Progenitor cell of endocrine pancreas (in vitro differentiated cells): ENCODE measurements around the gene PNCK. TPM values are rescaled to one million over a fixed set of nuclear protein-coding genes. Genes with fewer than 3 reads are reported as not detected.

Source experiments
- DNase-seq: peaks from one replicate; pipeline ENCODE4 v3.0.0; 2021; ENCODE audit warnings: low spot score; ENCODE audit not compliant: unreplicated experiment
- H3K27ac Mint-ChIP-seq: 2 replicates; pipeline ENCODE4 v1.8.0; 2021; ENCODE audit warnings: mild to moderate bottlenecking, moderate library complexity, mixed read lengths
- H3K27me3 Mint-ChIP-seq: 2 replicates; pipeline ENCODE4 v1.8.0; 2021; ENCODE audit warnings: mixed read lengths
- H3K36me3 Mint-ChIP-seq: 2 replicates; pipeline ENCODE4 v1.8.0; 2022; ENCODE audit warnings: mixed read lengths; ENCODE audit not compliant: insufficient read depth
- H3K4me1 Mint-ChIP-seq: 2 replicates; pipeline ENCODE4 v1.8.0; 2021; ENCODE audit warnings: low read depth, mixed read lengths
- H3K4me3 Mint-ChIP-seq: 2 replicates; pipeline ENCODE4 v1.8.0; 2021; ENCODE audit warnings: low read depth, mild to moderate bottlenecking, moderate library complexity, mixed read lengths
- H3K9me3 Mint-ChIP-seq: 2 replicates; pipeline ENCODE4 v1.8.0; 2021; ENCODE audit warnings: low read depth, mixed read lengths
- total RNA-seq: library from RNA; stranded (reverse); gene quantifications from 2 replicates; pipeline ENCODE4 v1.2.1, GENCODE V29; 2021
- TF ChIP-seq, protein P1 (sequence below): fragments of 200-600 bp; sonication (generic); IDR thresholded peaks from one replicate; pipeline ENCODE4 v1.5.0; 2021; ENCODE audit warnings: antibody characterized with exemption, mild to moderate bottlenecking; ENCODE audit not compliant: unreplicated experiment

Gene PNCK
- total RNA-seq, 1 donor from 2014 or later = 6.1 TPM

DNA sequence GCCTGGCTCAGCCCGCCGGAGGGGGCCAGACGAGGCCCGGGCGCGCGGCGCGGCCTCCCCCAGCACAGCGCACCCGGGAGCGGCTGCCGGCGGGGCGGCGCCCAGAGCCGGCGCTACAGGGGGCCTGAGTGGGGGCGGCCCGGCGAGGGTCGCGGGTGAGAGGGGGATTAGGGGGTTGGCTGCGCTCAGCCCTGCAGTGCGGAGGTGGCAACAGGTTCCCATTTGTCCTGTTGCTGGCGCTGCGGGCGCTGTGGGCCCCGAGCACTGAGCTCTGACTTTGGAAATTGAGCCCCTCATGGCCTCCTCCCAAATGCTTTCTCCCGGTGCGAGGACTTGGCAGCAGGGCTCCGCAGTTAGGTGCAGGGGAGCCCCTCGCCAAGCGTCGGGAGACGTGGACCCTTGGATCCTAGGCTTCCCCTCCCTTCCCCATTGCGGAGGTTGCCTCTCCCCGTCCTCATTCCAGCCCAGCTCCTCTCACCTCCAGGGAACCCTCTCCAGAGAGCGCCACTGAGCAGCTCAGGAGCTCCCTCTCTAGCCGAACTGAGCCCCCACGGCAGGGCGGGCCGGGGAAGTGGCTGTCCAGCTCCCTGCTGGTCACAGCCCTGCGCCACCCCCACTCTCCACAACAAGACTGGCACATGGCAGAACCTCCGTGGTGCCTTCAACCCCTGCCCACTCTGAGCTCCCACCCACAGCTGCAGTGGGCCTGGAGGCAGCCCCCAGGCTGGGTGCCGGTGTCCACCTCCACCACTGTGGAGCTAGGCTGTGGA, 29.1 kb downstream of the PNCK start:
- Mint-ChIP-seq H3K4me1 (peaks cover 18% of the 10 kb centered on the region), H3K9me3 (no peaks in the 10 kb centered on the region), H3K27ac (peak overlapping the region; percentile 59), H3K4me3 (peak overlapping the region; percentile 46), H3K36me3 (no peaks in the 10 kb centered on the region), H3K27me3 (peaks cover 11% of the 10 kb centered on the region)
- TF ChIP-seq, protein P1, sequence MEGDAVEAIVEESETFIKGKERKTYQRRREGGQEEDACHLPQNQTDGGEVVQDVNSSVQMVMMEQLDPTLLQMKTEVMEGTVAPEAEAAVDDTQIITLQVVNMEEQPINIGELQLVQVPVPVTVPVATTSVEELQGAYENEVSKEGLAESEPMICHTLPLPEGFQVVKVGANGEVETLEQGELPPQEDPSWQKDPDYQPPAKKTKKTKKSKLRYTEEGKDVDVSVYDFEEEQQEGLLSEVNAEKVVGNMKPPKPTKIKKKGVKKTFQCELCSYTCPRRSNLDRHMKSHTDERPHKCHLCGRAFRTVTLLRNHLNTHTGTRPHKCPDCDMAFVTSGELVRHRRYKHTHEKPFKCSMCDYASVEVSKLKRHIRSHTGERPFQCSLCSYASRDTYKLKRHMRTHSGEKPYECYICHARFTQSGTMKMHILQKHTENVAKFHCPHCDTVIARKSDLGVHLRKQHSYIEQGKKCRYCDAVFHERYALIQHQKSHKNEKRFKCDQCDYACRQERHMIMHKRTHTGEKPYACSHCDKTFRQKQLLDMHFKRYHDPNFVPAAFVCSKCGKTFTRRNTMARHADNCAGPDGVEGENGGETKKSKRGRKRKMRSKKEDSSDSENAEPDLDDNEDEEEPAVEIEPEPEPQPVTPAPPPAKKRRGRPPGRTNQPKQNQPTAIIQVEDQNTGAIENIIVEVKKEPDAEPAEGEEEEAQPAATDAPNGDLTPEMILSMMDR = no peak
- no peak for DNase-seq

DNA sequence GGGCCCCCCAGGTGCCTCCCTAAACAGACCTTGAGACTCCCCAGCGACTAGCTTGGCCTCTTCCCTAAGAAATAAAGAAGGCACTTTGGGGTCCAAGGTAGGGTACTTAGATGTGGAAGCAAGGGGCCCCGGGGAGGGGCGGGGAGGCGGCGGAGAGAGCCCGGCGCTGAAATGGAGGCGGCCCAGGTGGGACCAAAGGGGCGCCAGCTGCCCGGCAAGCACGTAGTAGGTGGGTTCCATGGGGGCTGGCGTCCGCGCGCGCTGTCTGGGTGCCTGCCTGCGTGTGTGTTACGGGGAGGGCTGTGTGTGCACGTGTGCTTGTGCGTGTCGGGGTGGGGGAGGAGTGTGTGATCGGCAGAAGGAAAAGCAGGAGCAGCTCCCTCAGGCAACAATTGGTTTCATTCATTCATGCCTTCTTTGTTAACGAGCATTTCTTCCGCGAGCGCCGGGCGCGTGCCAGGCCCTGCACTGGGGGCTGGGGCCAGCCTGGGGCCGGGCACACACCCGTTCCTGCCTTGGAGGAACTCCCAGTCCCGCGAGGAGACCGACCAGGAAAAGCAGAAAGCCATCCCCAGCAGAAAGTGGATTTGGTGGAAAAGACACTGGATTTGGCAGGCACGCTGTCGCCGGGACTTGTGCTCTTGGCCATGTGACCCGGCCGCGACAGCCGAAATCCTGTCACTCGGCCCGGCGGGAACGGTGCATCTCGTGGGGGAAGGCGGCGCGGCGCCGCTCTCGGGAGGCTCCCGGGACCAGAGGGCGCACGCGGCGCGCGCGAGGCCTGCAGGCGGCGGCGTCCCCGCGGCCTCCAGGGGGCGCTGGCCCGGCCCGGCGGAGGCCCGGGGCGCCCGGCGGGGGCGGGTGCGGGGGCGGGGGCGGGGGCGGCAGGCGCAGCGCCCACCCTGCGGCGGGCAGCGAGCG, 29.9 kb downstream of the PNCK start:
- peak overlapping the region; percentile 58 for H3K4me3 Mint-ChIP-seq
- TF ChIP-seq, protein P1 = peak; percentile 23
- H3K27ac Mint-ChIP-seq = no peak overlapping the region
- H3K36me3 Mint-ChIP-seq = no peaks in the 10 kb centered on the region
- H3K9me3 Mint-ChIP-seq = no peaks in the 10 kb centered on the region
- H3K27me3 Mint-ChIP-seq = peaks cover 11% of the 10 kb centered on the region
- peaks cover 22% of the 10 kb centered on the region for H3K4me1 Mint-ChIP-seq
- DNase-seq = no peak

DNA sequence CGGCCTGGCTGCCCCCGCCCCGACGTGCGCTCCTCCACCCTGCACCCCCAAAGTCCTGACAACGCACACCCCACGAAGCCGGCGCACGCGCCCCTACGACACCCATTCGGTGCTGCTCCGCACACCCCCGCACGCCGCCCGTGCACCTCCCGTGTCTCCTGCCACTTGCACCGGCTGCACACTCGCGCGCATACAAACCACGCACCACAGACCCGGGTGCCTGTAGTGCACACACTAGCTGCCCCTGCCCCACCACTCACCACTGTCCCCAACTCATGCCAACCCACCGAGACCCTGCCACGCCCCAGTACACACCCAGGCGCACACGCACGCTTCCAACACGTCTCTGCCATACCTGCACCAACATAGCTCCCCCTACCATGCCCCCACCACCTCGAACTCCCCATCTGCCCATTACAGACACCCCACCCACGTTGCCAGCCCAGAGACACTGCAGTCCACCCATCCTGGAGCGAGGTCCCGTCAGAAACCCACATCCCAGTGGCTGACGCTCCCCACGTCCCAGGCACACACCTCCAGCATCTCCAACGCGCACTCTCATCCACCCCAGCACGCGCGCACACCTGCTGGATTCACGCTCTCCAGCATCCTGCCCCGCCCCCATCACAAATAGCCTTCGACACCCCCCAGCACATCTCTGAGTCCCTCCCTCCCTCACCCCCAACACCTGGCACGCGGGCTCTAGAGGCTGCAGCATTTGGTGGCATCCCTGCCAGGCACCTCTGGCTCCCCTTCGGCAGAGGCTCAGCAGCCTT, 30.8 kb downstream of the PNCK start:
- H3K36me3 Mint-ChIP-seq = no peaks in the 10 kb centered on the region
- peaks cover 11% of the 10 kb centered on the region for H3K27me3 Mint-ChIP-seq
- peak overlapping the region; percentile 66 for H3K4me3 Mint-ChIP-seq
- TF ChIP-seq, protein P1 = no peak
- DNase-seq = no peak
- H3K4me1 Mint-ChIP-seq = peaks cover 22% of the 10 kb centered on the region
- H3K9me3 Mint-ChIP-seq = no peaks in the 10 kb centered on the region
- no peak overlapping the region for H3K27ac Mint-ChIP-seq

DNA sequence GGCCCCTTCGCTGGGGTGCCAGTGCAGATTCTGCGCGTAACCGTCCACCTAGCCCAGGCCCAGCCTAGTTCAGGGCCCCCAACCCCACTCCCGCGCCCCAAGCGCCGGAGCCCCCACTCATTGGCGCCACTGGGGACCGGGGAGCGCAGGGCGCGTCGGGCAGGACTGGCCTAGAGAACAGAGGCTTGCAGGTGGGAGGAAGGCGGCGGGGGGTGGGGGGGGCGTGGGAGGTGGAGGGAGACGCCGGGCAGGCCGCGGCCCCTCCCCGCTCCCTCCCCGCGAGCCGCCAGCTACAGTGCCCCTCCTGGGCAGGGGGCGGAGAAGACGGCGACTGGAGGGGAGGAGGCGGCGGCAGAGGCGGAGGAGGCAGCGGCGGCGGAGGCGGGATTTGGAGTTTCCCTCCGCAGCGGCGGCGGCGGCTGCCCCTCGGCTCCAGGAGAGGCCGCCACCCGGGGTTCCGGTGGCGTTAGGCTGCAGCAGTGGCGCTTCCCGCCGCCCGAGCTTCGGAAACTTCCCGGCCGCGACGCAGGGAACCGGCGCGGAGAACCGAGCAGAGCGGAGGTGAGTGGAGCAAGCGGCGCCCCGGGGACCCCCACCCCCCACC, 31.5 kb downstream of the PNCK start:
- DNase-seq = no peak
- Mint-ChIP-seq H3K9me3 (no peaks in the 10 kb centered on the region), H3K27me3 (peaks cover 11% of the 10 kb centered on the region), H3K4me3 (no peak overlapping the region), H3K27ac (no peak overlapping the region), H3K4me1 (peaks cover 22% of the 10 kb centered on the region), H3K36me3 (no peaks in the 10 kb centered on the region)
- TF ChIP-seq, protein P1 = no peak

DNA sequence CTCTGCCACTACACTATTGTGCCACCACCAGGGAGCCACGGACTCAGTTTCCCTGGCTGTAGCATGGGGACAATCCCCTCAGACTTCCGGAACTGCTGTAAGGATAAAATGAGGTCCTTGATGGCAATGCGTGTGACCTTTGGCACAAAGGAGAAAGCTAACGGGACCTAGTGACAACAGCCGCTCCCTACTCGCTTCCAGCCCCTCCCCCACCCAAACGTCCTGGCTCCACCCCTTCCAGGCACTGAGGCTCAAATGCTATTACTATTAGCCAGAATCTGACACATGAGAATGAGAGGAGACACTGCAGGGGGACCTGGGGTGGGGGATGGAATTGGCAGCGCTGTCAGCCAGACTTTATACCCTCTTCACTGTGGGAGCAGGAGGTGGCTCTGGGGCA, 32.0 kb downstream of the PNCK start:
- DNase-seq = no peak
- Mint-ChIP-seq H3K9me3 (no peaks in the 10 kb centered on the region), H3K4me1 (peaks cover 22% of the 10 kb centered on the region), H3K27ac (no peak overlapping the region), H3K4me3 (peak overlapping the region; percentile 37), H3K27me3 (peaks cover 11% of the 10 kb centered on the region), H3K36me3 (no peaks in the 10 kb centered on the region)
- TF ChIP-seq, protein P1 = no peak
